Measurements from ENCODE around the gene TMEM9.

GRCh38 chr1:201141418-201141817 lies 12.9 kb downstream of the TMEM9 start:
- TF ChIP-seq ARNT (IDR thresholded peaks at IDR 0.05) (no peak), CTBP1 (IDR thresholded peaks at IDR 0.05; ENCODE audit: borderline replicate concordance) (no peak), SP1 (IDR thresholded peaks at IDR 0.05) (no peak), TARDBP (IDR thresholded peaks at IDR 0.05) (no peak)

Data from HEK293T (cell line).